HCEC 1CT (cell line): ENCODE data around the gene MEIOSIN.
"Not testable (repeated sequence)": the region's sequence is repeated elsewhere in the genome, so short reads cannot be mapped to it uniquely, and the experiment has no call there.

Source experiments
- DNase-seq: peaks from one replicate; pipeline ENCODE4 v3.0.0-alpha.2; 2017

The MEIOSIN gene

GRCh38 chr19:45733160-45733810 is at the start of gene MEIOSIN:
TSS of gene MEIOSIN (plus strand) at chr19:45733439. CDS start at chr19:45735377, 1,938 bp downstream.
- DNase-seq = no peak

- DNase-seq = not testable (repeated sequence)
Observed at GRCh38 chr19:45685045-45685444, 48.2 kb upstream of the MEIOSIN start.

- DNase-seq = no peak
Observed at GRCh38 chr19:45687599-45687998, 45.6 kb upstream of the MEIOSIN start.

- DNase-seq = peak; percentile 91
Observed at GRCh38 chr19:45691516-45692186, 41.6 kb upstream of the MEIOSIN start, which contains the start of gene SNRPD2. TSS of gene SNRPD2 (minus strand) at chr19:45691953. CDS start at chr19:45691888, 65 bp downstream.

GRCh38 chr19:45692187-45693105 is 40.8 kb upstream of the MEIOSIN start, which contains the start of gene QPCTL:
TSS of gene QPCTL (plus strand) at chr19:45692666. CDS start at chr19:45692704, 38 bp downstream.
- DNase-seq = peak; percentile 100

GRCh38 chr19:45693106-45693788 is 40.0 kb upstream of the MEIOSIN start:
- DNase-seq = peak; percentile 53

GRCh38 chr19:45701676-45702075 is 31.6 kb upstream of the MEIOSIN start:
- DNase-seq = no peak

GRCh38 chr19:45705115-45705514 is 28.1 kb upstream of the MEIOSIN start:
- DNase-seq = no peak

GRCh38 chr19:45705710-45706415 is 27.4 kb upstream of the MEIOSIN start:
- DNase-seq = no peak

GRCh38 chr19:45710356-45711130 is 22.7 kb upstream of the MEIOSIN start:
- no peak for DNase-seq

- DNase-seq = no peak
Observed at GRCh38 chr19:45711851-45712698, 21.2 kb upstream of the MEIOSIN start.

GRCh38 chr19:45712699-45713067 is 20.6 kb upstream of the MEIOSIN start:
- DNase-seq = no peak

GRCh38 chr19:45713141-45713540 is 20.1 kb upstream of the MEIOSIN start:
- DNase-seq = no peak

GRCh38 chr19:45715139-45715538 is 18.1 kb upstream of the MEIOSIN start:
- no peak for DNase-seq

- peak; percentile 9 for DNase-seq
Observed at GRCh38 chr19:45716359-45717130, 16.7 kb upstream of the MEIOSIN start.

GRCh38 chr19:45717131-45717982 is 15.9 kb upstream of the MEIOSIN start:
- peak; percentile 100 for DNase-seq

- peak; percentile 10 for DNase-seq
Observed at GRCh38 chr19:45717983-45718650, 15.1 kb upstream of the MEIOSIN start.

- not testable (repeated sequence) for DNase-seq
Observed at GRCh38 chr19:45720065-45720464, 13.2 kb upstream of the MEIOSIN start.
